Endothelial cell (in vitro differentiated cells): ENCODE results near the gene SNAPC5. TPM values are rescaled to one million over a fixed set of nuclear protein-coding genes. Genes with fewer than 3 reads are reported as not detected.

Source experiments
- DNase-seq: peaks from one replicate; pipeline ENCODE4 v3.0.0; 2021; ENCODE audit warnings: low spot score
- H3K27ac Mint-ChIP-seq: one replicate; pipeline ENCODE4 v1.8.0; 2021; ENCODE audit warnings: mixed read lengths, inconsistent platforms; ENCODE audit not compliant: unreplicated experiment
- H3K27me3 Mint-ChIP-seq: one replicate; pipeline ENCODE4 v1.8.0; 2021; ENCODE audit warnings: mild to moderate bottlenecking, moderate library complexity, mixed read lengths, inconsistent platforms; ENCODE audit not compliant: unreplicated experiment
- H3K36me3 Mint-ChIP-seq: one replicate; pipeline ENCODE4 v1.8.0; 2021; ENCODE audit warnings: mild to moderate bottlenecking, low read depth, mixed read lengths, inconsistent platforms; ENCODE audit not compliant: unreplicated experiment
- H3K4me1 Mint-ChIP-seq: one replicate; pipeline ENCODE4 v1.8.0; 2021; ENCODE audit warnings: mild to moderate bottlenecking, mixed read lengths, inconsistent platforms; ENCODE audit not compliant: unreplicated experiment
- H3K4me3 Mint-ChIP-seq: one replicate; pipeline ENCODE4 v1.8.0; 2021; ENCODE audit warnings: mild to moderate bottlenecking, mixed read lengths, inconsistent platforms; ENCODE audit not compliant: unreplicated experiment
- H3K9me3 Mint-ChIP-seq: one replicate; pipeline ENCODE4 v1.8.0; 2021; ENCODE audit warnings: mixed read lengths, inconsistent platforms; ENCODE audit not compliant: unreplicated experiment
- CTCF ChIP-seq: fragments of 200-600 bp; sonication (generic); IDR thresholded peaks from one replicate; pipeline ENCODE4 v1.5.0; 2021; ENCODE audit warnings: antibody characterized with exemption; ENCODE audit not compliant: unreplicated experiment
- total RNA-seq: library from RNA; stranded (reverse); fragmentation: NEBNext Ultra II Directional; extraction: Animal tissue kit (Norgen Biotek cat#: 25700); gene quantifications from one replicate; pipeline ENCODE4 v1.2.1, GENCODE V29; 2021; ENCODE audit not compliant: unreplicated experiment

The SNAPC5 gene
- total RNA-seq, 1 donor from 2014 or later, result 16.2 TPM

GRCh38 chr15:66498501-66499386 is 1.2 kb upstream of the SNAPC5 start:
- peak; percentile 74 for TF ChIP-seq CTCF
- Mint-ChIP-seq H3K27ac (peak overlapping the region; percentile 3), H3K27me3 (peaks cover 2% of the 10 kb centered on the region), H3K9me3 (no peaks in the 10 kb centered on the region), H3K4me3 (peak overlapping the region; percentile 39), H3K4me1 (peaks cover 32% of the 10 kb centered on the region), H3K36me3 (peaks cover 33% of the 10 kb centered on the region)
- DNase-seq, result no peak

GRCh38 chr15:66496951-66497501 is 536 bp downstream of the SNAPC5 start:
- peak overlapping the region; percentile 93 for H3K4me3 Mint-ChIP-seq
- no peaks in the 10 kb centered on the region for H3K9me3 Mint-ChIP-seq
- no peak for DNase-seq
- H3K27ac Mint-ChIP-seq, result peak overlapping the region; percentile 93
- no peak for TF ChIP-seq CTCF
- peaks cover 4% of the 10 kb centered on the region for H3K27me3 Mint-ChIP-seq
- H3K36me3 Mint-ChIP-seq, result peaks cover 33% of the 10 kb centered on the region
- peaks cover 28% of the 10 kb centered on the region for H3K4me1 Mint-ChIP-seq

GRCh38 chr15:66494262-66494661 is 3.3 kb downstream of the SNAPC5 start:
- no peak for DNase-seq
- peaks cover 6% of the 10 kb centered on the region for H3K27me3 Mint-ChIP-seq
- peaks cover 33% of the 10 kb centered on the region for H3K36me3 Mint-ChIP-seq
- H3K4me3 Mint-ChIP-seq, result no peak overlapping the region
- no peak for TF ChIP-seq CTCF
- H3K27ac Mint-ChIP-seq, result peak overlapping the region; percentile 12
- no peaks in the 10 kb centered on the region for H3K9me3 Mint-ChIP-seq
- H3K4me1 Mint-ChIP-seq, result peaks cover 25% of the 10 kb centered on the region

GRCh38 chr15:66491846-66492245 is 5.7 kb downstream of the SNAPC5 start:
- no peak for DNase-seq
- no peak overlapping the region for H3K4me3 Mint-ChIP-seq
- no peaks in the 10 kb centered on the region for H3K9me3 Mint-ChIP-seq
- TF ChIP-seq CTCF, result no peak
- peaks cover 44% of the 10 kb centered on the region for H3K36me3 Mint-ChIP-seq
- H3K4me1 Mint-ChIP-seq, result peaks cover 19% of the 10 kb centered on the region
- peaks cover 6% of the 10 kb centered on the region for H3K27me3 Mint-ChIP-seq
- no peak overlapping the region for H3K27ac Mint-ChIP-seq

GRCh38 chr15:66489179-66489791 is 8.3 kb downstream of the SNAPC5 start:
- TF ChIP-seq CTCF, result no peak
- H3K4me3 Mint-ChIP-seq, result no peak overlapping the region
- peaks cover 12% of the 10 kb centered on the region for H3K4me1 Mint-ChIP-seq
- no peaks in the 10 kb centered on the region for H3K9me3 Mint-ChIP-seq
- H3K36me3 Mint-ChIP-seq, result peaks cover 51% of the 10 kb centered on the region
- DNase-seq, result no peak
- no peak overlapping the region for H3K27ac Mint-ChIP-seq
- H3K27me3 Mint-ChIP-seq, result peaks cover 6% of the 10 kb centered on the region
